SK-N-SH treated with all-trans-retinoic acid at 6 μM for 48 hours (cell line): ENCODE measurements around the gene HOXA6.

Experiments
- ATAC-seq: fragments of 200-7000 bp; cut with Tn5 transposase; 3 replicates; pipeline ENCODE4 v1.9.1; 2020; ENCODE audit warnings: mild to moderate bottlenecking, moderate library complexity
- ARNTL ChIP-seq: fragments of 450-650 bp; formaldehyde crosslinking; IDR thresholded peaks from 2 replicates; pipeline ENCODE4 v1.5.0; 2020; ENCODE audit warnings: low read depth, mild to moderate bottlenecking, moderate library complexity, borderline replicate concordance
- CSDC2 ChIP-seq: fragments of 250-450 bp; sonication (Bioruptor Pico); IDR thresholded peaks from 2 replicates; pipeline ENCODE4 v1.5.0; 2020; ENCODE audit warnings: mild to moderate bottlenecking, moderate library complexity
- CSRNP3 ChIP-seq: fragments of 250-450 bp; sonication (Bioruptor Pico); IDR thresholded peaks from 2 replicates; pipeline ENCODE4 v1.5.1; 2021; ENCODE audit warnings: mild to moderate bottlenecking, moderate library complexity
- ESRRG ChIP-seq: fragments of 250-450 bp; sonication (Bioruptor Pico); IDR thresholded peaks from 2 replicates; pipeline ENCODE4 v1.6.1; 2021; ENCODE audit warnings: mild to moderate bottlenecking
- GLIS3 ChIP-seq: fragments of 250-450 bp; sonication (Bioruptor Pico); IDR thresholded peaks from 2 replicates; pipeline ENCODE4 v1.5.0; 2020; ENCODE audit warnings: mild to moderate bottlenecking, moderate library complexity
- ISL1 ChIP-seq: fragments of 250-450 bp; sonication (Bioruptor Pico); IDR thresholded peaks from 2 replicates; pipeline ENCODE4 v2.1.2; 2022; ENCODE audit warnings: mild to moderate bottlenecking, moderate library complexity
- OSR1 ChIP-seq: fragments of 250-450 bp; sonication (Bioruptor Pico); IDR thresholded peaks from 2 replicates; pipeline ENCODE4 v1.8.0; 2022; ENCODE audit warnings: moderate library complexity, mild to moderate bottlenecking, inconsistent platforms
- PATZ1 ChIP-seq: fragments of 250-450 bp; sonication (Bioruptor Pico); IDR thresholded peaks from 2 replicates; pipeline ENCODE4 v1.8.0; 2020; ENCODE audit warnings: mild to moderate bottlenecking, moderate library complexity, borderline replicate concordance
- POU6F1 ChIP-seq: fragments of 250-450 bp; sonication (Bioruptor Pico); IDR thresholded peaks from 2 replicates; pipeline ENCODE4 v1.8.0; 2021; ENCODE audit warnings: low read depth, mild to moderate bottlenecking, moderate library complexity, borderline replicate concordance
- PPARA ChIP-seq: fragments of 250-450 bp; sonication (Bioruptor Pico); IDR thresholded peaks from 2 replicates; pipeline ENCODE4 v1.5.0; 2020; ENCODE audit warnings: mild to moderate bottlenecking, borderline replicate concordance
- RARB ChIP-seq: fragments of 250-450 bp; sonication (Bioruptor Pico); IDR thresholded peaks from 2 replicates; pipeline ENCODE4 v1.8.0; 2021; ENCODE audit warnings: mild to moderate bottlenecking, moderate library complexity
- SNAI2 ChIP-seq: fragments of 250-450 bp; sonication (Bioruptor Pico); IDR thresholded peaks from 2 replicates; pipeline ENCODE4 v1.5.0; 2020; ENCODE audit warnings: mild to moderate bottlenecking, moderate library complexity
- TCF4 ChIP-seq: fragments of 250-450 bp; sonication (Bioruptor Pico); IDR thresholded peaks from 2 replicates; pipeline ENCODE4 v1.8.0; 2021; ENCODE audit warnings: mild to moderate bottlenecking, moderate library complexity, borderline replicate concordance
- TOX ChIP-seq: fragments of 250-450 bp; sonication (Bioruptor Pico); IDR thresholded peaks from 2 replicates; pipeline ENCODE4 v1.8.0; 2021; ENCODE audit warnings: mild to moderate bottlenecking, moderate library complexity, borderline replicate concordance
- TSHZ2 ChIP-seq: fragments of 250-450 bp; sonication (Bioruptor Pico); IDR thresholded peaks from 2 replicates; pipeline ENCODE4 v1.5.0; 2020; ENCODE audit warnings: mild to moderate bottlenecking, moderate library complexity
- ZC3H10 ChIP-seq: fragments of 250-450 bp; sonication (Bioruptor Pico); IDR thresholded peaks from 2 replicates; pipeline ENCODE4 v1.5.1; 2021; ENCODE audit warnings: mild to moderate bottlenecking, moderate library complexity
- ZFP30 ChIP-seq: fragments of 450-650 bp; formaldehyde crosslinking; IDR thresholded peaks from 2 replicates; pipeline ENCODE4 v1.5.0; 2022; ENCODE audit warnings: mild to moderate bottlenecking, moderate library complexity
- ZNF565 ChIP-seq: fragments of 450-650 bp; formaldehyde crosslinking; conservative IDR thresholded peaks from 2 replicates; pipeline ENCODE4 v1.5.0; 2020; ENCODE audit warnings: low read depth, mild to moderate bottlenecking, moderate library complexity
- ZNF70 ChIP-seq: fragments of 450-650 bp; formaldehyde crosslinking; IDR thresholded peaks from 2 replicates; pipeline ENCODE4 v1.5.0; 2020; ENCODE audit warnings: mild to moderate bottlenecking, moderate library complexity
- ZNF8 ChIP-seq: fragments of 450-650 bp; formaldehyde crosslinking; IDR thresholded peaks from 2 replicates; pipeline ENCODE4 v1.5.0; 2020; ENCODE audit warnings: mild to moderate bottlenecking, moderate library complexity

HOXA6 gene

GRCh38 chr7:27166531-27167505, 19.2 kb upstream of the HOXA6 start:
- TF ChIP-seq CSRNP3 (CRISPR knock-in tag) = no peak
- TF ChIP-seq TOX (CRISPR knock-in tag) = no peak
- TF ChIP-seq ZC3H10 (CRISPR knock-in tag) = no peak
- TF ChIP-seq GLIS3 (CRISPR knock-in tag) = no peak
- no peak for TF ChIP-seq OSR1 (CRISPR knock-in tag)
- TF ChIP-seq ARNTL (CRISPR knock-in tag) = no peak
- TF ChIP-seq TCF4 (CRISPR knock-in tag) = no peak
- no peak for TF ChIP-seq ISL1 (CRISPR knock-in tag)
- no peak for TF ChIP-seq ZFP30 (CRISPR knock-in tag)
- TF ChIP-seq ZNF70 (CRISPR knock-in tag) = no peak
- no peak for TF ChIP-seq TSHZ2
- no peak for TF ChIP-seq ZNF565
- no peak for TF ChIP-seq PPARA (CRISPR knock-in tag)
- no peak for TF ChIP-seq RARB
- TF ChIP-seq CSDC2 (CRISPR knock-in tag) = no peak
- no peak for TF ChIP-seq PATZ1
- no peak for TF ChIP-seq ESRRG (CRISPR knock-in tag)
- no peak for TF ChIP-seq ZNF8 (CRISPR knock-in tag)
- ATAC-seq = no peak

GRCh38 chr7:27165996-27166530, 18.5 kb upstream of the HOXA6 start:
- TF ChIP-seq CSDC2 (CRISPR knock-in tag) (no peak), POU6F1 (CRISPR knock-in tag) (no peak)
- no peak for ATAC-seq

GRCh38 chr7:27165089-27165995, 17.8 kb upstream of the HOXA6 start, which contains the start of gene HOXA9:
Gene HOXA9, minus strand, starts transcription at chr7:27165537. Its CDS starts 80 bp downstream, at chr7:27165457.
- TF ChIP-seq SNAI2 (CRISPR knock-in tag) (no peak), ZNF70 (CRISPR knock-in tag) (no peak), TSHZ2 (no peak), PATZ1 (no peak), TCF4 (CRISPR knock-in tag) (no peak), ZFP30 (CRISPR knock-in tag) (no peak), POU6F1 (CRISPR knock-in tag) (no peak), ZNF8 (CRISPR knock-in tag) (no peak)
- no peak for ATAC-seq
